GM06990 (cell line): Measurements from ENCODE around the gene POLR1G.

Experiments
- DNase-seq: peaks from one replicate; pipeline ENCODE4 v3.0.0-alpha.2; 2011; ENCODE audit not compliant: insufficient read length; ENCODE audit errors: extremely low read depth
- H3K27me3 ChIP-seq: replicated peaks from 2 replicates; pipeline ENCODE4 v1.6.0; 2011; ENCODE audit warnings: low read length; ENCODE audit not compliant: control insufficient read depth, insufficient read depth
- H3K36me3 ChIP-seq: 2 replicates; pipeline ENCODE4 v1.5.1; 2011; ENCODE audit warnings: low read length; ENCODE audit not compliant: control insufficient read depth, insufficient read depth
- H3K4me3 ChIP-seq: replicated peaks from 2 replicates; pipeline ENCODE4 v1.5.1; 2011; ENCODE audit warnings: low read depth, mild to moderate bottlenecking, control low read depth, low read length
- TF ChIP-seq, protein P1 (sequence below): IDR thresholded peaks from 2 replicates; pipeline ENCODE4 v1.5.1; 2011; ENCODE audit warnings: low read length, control low read depth, mild to moderate bottlenecking, inconsistent platforms; ENCODE audit not compliant: insufficient read depth, poor library complexity, severe bottlenecking

POLR1G gene

DNA sequence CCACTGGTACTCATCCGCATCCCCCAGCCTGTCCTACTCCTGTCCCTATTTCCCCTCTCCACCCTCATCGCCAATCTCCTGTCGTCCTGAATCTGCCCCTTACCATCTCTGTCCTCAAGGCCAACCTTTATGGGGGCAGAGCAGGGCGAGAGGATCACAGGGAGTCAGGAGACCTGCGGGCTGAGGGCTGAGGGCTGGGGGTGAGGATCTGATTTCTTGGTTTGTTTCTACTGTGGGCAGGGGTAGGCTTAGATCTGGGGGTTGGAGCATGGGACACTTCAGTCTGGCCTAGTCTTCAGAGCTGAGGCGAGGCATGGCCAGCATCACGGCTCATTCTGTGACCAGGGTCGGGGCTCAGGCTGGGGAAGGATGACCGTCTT, 33.8 kb downstream of the POLR1G start:
- TF ChIP-seq, protein P1, sequence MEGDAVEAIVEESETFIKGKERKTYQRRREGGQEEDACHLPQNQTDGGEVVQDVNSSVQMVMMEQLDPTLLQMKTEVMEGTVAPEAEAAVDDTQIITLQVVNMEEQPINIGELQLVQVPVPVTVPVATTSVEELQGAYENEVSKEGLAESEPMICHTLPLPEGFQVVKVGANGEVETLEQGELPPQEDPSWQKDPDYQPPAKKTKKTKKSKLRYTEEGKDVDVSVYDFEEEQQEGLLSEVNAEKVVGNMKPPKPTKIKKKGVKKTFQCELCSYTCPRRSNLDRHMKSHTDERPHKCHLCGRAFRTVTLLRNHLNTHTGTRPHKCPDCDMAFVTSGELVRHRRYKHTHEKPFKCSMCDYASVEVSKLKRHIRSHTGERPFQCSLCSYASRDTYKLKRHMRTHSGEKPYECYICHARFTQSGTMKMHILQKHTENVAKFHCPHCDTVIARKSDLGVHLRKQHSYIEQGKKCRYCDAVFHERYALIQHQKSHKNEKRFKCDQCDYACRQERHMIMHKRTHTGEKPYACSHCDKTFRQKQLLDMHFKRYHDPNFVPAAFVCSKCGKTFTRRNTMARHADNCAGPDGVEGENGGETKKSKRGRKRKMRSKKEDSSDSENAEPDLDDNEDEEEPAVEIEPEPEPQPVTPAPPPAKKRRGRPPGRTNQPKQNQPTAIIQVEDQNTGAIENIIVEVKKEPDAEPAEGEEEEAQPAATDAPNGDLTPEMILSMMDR = no peak
- no peaks in the 10 kb centered on the region for H3K36me3 ChIP-seq
- DNase-seq = no peak
- H3K4me3 ChIP-seq = peak overlapping the region; percentile 58
- H3K27me3 ChIP-seq = no peaks in the 10 kb centered on the region

DNA sequence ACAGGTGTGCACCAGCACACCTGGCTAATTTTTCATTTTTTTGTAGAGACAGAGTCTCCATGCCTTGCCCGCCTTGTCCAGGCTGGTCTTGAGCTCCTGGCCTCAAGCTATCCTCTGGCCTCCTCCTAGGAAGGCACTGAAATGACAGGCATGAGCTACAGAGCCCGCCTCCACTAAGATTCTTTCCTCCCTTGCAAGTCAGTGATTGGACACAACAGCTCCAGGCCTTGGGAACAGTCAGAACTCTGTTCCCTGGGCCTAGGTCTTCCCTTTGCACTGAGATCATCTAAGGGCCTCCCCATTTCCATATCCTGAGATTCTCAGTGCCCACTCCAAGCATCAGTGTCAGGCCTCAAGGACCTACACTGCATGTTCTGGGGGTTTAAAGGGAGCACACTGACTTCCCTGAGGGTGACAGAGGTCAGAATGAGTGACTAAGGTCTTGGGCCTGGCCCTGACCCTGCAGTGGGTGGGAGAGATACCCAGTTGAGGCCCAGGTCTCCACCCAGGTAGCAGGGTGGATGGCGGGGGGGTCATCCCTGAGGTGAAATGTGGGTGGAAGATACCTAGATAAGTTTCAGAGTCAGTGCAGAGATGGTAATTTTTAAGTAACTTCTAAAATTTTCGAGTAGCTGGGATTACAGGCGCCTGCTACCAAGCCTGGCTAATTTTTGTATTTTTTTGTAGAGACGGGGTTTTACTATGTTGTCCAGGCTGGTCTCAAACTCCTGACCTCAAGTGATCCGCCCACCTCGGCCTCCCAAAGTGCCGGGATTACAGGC, 34.6 kb downstream of the POLR1G start:
- Histone ChIP-seq H3K27me3 (no peaks in the 10 kb centered on the region), H3K36me3 (no peaks in the 10 kb centered on the region), H3K4me3 (no peak overlapping the region)
- no peak for DNase-seq
- TF ChIP-seq, protein P1 = no peak

DNA sequence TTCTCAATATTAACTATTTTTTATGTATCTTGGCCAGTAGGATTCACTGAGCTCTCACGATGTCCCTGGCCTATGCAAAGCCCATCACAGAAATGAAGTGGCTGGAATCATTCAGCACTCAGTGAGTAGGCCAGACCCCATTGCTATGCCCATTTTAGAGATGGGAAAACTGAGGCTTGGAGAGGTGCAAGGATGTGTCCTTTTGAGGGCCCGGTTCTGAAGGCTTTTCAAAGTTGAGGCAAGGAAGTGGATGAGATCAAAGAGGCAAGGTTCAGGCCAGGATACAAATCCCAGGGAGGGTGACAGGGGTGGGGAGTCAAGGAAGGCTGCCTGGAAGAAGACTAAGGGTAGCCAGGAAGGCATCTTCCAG, 35.9 kb downstream of the POLR1G start:
- H3K27me3 ChIP-seq = no peaks in the 10 kb centered on the region
- no peak overlapping the region for H3K4me3 ChIP-seq
- TF ChIP-seq, protein P1 = no peak
- DNase-seq = no peak
- no peaks in the 10 kb centered on the region for H3K36me3 ChIP-seq

DNA sequence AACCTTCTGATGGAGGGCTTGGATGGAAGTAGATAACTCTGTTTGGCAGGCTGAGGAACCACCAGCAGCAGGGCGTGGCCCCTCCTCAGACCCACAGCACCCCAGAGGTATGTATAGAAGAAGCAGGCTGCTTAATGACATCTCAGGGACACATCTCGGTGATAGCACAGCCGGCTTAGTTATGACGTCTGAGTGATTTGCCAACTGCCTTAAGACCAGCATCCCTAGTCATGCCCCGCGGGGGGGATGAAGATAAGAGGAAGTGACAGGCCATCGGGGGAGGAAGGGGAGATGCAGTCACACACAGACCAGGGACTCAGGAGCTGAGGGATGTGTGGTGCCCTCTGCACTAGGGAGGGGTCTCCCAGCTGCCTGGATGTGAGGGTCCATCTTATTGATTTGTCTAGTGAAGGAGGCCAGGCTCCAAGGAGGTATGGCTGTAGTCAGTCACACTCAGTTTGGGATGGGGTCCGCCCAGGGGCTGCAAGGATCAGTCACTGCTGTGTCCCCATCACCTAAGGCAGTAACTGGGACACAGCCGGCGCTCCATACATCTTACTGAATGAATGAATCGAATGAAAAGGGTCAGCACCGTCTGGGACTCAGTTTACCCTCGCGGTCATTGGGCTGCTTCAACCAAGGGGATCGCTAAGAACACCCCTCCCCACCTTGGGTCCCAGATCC, 36.5 kb downstream of the POLR1G start:
- TF ChIP-seq, protein P1 = no peak
- DNase-seq = no peak
- peak overlapping the region; percentile 58 for H3K4me3 ChIP-seq
- no peaks in the 10 kb centered on the region for H3K27me3 ChIP-seq
- H3K36me3 ChIP-seq = no peaks in the 10 kb centered on the region

DNA sequence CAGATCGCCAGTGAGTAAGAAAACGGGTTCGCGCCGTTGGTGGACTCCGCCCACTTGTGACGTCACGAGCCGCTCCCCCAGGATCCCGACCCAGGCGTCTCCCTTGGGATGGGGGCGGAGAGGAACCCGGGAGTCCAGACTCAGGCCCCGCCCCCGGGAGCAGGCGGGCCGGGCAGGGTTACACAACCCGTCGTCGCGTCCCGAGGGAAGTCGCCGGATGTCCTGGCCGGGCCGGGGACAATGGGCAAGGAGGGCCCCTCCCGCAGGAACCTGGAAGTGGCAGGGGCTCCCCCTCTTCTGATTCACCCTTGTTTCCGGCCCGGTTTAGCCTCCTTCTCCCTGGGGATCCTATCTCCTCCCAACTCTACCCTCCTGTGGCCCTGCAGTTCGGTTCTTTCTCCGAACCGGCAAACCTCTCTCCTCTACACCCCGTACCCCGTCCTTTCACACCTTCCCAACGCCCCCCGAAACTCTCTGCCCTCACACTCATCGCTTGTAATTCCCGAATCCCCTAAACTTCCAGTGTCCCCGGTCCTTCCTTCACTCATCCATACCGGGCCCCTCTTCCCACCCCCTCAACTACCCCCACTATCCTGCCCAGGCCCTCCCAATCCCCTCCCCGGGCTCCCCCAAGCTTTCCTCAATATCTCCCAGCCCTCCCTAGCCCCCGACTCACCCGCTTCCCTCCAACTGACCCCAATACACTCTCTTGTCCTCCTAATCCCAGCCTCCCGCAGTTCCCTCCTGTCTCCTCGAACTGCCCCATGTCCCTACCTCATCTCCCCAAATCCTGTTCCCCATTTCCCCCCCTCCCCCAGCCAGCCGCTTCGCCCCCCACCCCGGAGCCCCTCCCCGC, 37.2 kb downstream of the POLR1G start:
- peak; percentile 68 for DNase-seq
- H3K27me3 ChIP-seq = no peaks in the 10 kb centered on the region
- H3K36me3 ChIP-seq = no peaks in the 10 kb centered on the region
- H3K4me3 ChIP-seq = peak overlapping the region; percentile 58
- TF ChIP-seq, protein P1 = no peak
